ENCODE measurements around the gene SHPK. TPM values are rescaled to one million over a fixed set of nuclear protein-coding genes. Genes with fewer than 3 reads are reported as not detected.

SHPK gene
- total and polyA plus RNA-seq, 9 of the 15 experiments (the other 6 are each of a cell fraction or from before 2014, with no cell fraction given), result 2.5 to 16.3 (median 11.8) TPM

- ATAC-seq (no peak), DNase-seq (ENCODE audit: extremely low read depth in 1 of 4, low spot score in 3 of 4) (no peak), FAIRE-seq (no peak)
- no peak overlapping the region for H3K4me3 ChIP-seq
- no peaks in the 10 kb centered on the region for H3K27me3 ChIP-seq (ENCODE audit: control insufficient read depth in 2 of 2, insufficient read depth in 2 of 2, low read length in 2 of 2)
- H3K36me3 ChIP-seq (ENCODE audit: control insufficient read depth, insufficient read depth, low read length), result peaks cover 48% of the 10 kb centered on the region; the same call in 2 of the 3 replicates
- 84% methylated on average over 3 of the region's 6 CpGs for WGBS (ENCODE audit: insufficient coverage, low coverage, missing lambda C conversion rate)
- in situ Hi-C loops (cut with MboI), result no loop called here
- H3K9me1 ChIP-seq (ENCODE audit: control insufficient read depth, insufficient read depth, low read length), result no peaks in the 10 kb centered on the region
- H3K79me2 ChIP-seq (ENCODE audit: control insufficient read depth, insufficient read depth, low read length), result no peaks in the 10 kb centered on the region
- intact Hi-C loops (cut with micrococcal nuclease), result no loop called here
- no peak overlapping the region for H2AFZ ChIP-seq (ENCODE audit: low read depth, low read length)
- H3K4me1 ChIP-seq (replicated peaks in 1 of 2; ENCODE audit: control insufficient read depth in 2 of 2, insufficient read depth in 2 of 2, low read length in 2 of 2), result no peaks in the 10 kb centered on the region
- ChIA-PET POLR2A (interaction anchor here (0.6 kb wide), 1 partner anchor 8 kb away, joined by 3 read pairs; no protein-coding TSS in a partner anchor), CTCF (ENCODE audit: low intra/inter-chr PET ratio) (no interaction called here)
- BruUV-seq (replicated peaks), result no TSS peak
- H4K20me1 ChIP-seq (replicated peaks; ENCODE audit: control insufficient read depth, insufficient read depth, low read length), result no peaks in the 10 kb centered on the region
- no peak overlapping the region for H3K4me2 ChIP-seq (ENCODE audit: insufficient read depth, low read length)
- H3K9ac ChIP-seq (ENCODE audit: insufficient read depth in 1 of 2, low read depth in 2 of 2, low read length in 2 of 2), result no peak overlapping the region
- no peak overlapping the region for H3K27ac ChIP-seq (ENCODE audit: extremely low read depth, low read depth, low read length)
- 0 out of 2 replicates have a peak, but pooled peaks cover 1% of the 10 kb centered on the region for H3K9me3 ChIP-seq (replicated peaks; ENCODE audit: control insufficient read depth, insufficient read depth, low read depth, low read length)
- TF ChIP-seq, protein P1, sequence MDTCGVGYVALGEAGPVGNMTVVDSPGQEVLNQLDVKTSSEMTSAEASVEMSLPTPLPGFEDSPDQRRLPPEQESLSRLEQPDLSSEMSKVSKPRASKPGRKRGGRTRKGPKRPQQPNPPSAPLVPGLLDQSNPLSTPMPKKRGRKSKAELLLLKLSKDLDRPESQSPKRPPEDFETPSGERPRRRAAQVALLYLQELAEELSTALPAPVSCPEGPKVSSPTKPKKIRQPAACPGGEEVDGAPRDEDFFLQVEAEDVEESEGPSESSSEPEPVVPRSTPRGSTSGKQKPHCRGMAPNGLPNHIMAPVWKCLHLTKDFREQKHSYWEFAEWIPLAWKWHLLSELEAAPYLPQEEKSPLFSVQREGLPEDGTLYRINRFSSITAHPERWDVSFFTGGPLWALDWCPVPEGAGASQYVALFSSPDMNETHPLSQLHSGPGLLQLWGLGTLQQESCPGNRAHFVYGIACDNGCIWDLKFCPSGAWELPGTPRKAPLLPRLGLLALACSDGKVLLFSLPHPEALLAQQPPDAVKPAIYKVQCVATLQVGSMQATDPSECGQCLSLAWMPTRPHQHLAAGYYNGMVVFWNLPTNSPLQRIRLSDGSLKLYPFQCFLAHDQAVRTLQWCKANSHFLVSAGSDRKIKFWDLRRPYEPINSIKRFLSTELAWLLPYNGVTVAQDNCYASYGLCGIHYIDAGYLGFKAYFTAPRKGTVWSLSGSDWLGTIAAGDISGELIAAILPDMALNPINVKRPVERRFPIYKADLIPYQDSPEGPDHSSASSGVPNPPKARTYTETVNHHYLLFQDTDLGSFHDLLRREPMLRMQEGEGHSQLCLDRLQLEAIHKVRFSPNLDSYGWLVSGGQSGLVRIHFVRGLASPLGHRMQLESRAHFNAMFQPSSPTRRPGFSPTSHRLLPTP (IDR thresholded peaks at IDR 0.05; ENCODE audit: borderline replicate concordance, extremely low read depth, insufficient read length), result no peak
- no peak for TF ChIP-seq ZNF24 (IDR thresholded peaks at IDR 0.05)
- no peak for TF ChIP-seq MTA2 (IDR thresholded peaks at IDR 0.05; ENCODE audit: low read depth)
- TF ChIP-seq NEUROD1 (IDR thresholded peaks at IDR 0.05; ENCODE audit: borderline replicate concordance, low read depth, low read length, partially characterized antibody), result no peak
- no peak for TF ChIP-seq U2AF2 (optimal IDR thresholded peaks at IDR 0.05; ENCODE audit: low read depth, low read length)
- TF ChIP-seq SRSF7 (optimal IDR thresholded peaks at IDR 0.05; ENCODE audit: low read depth, low read length), result no peak
- TF ChIP-seq EP300 (IDR thresholded peaks at IDR 0.05; ENCODE audit: low read length), result no peak
- TF ChIP-seq RBM25 (IDR thresholded peaks at IDR 0.05; ENCODE audit: low read depth, low read length, severe bottlenecking), result no peak
- no peak for TF ChIP-seq SNRNP70 (optimal IDR thresholded peaks at IDR 0.05; ENCODE audit: low read depth, low read length)
These were observed 22.9 kb downstream of the SHPK start for GRCh38 chr17:3613124-3613523.

All from K562 (cell line).